HFFc6 (cell line): ENCODE results near the gene UBQLN2. TPM values are rescaled to one million over a fixed set of nuclear protein-coding genes. Genes with fewer than 3 reads are reported as not detected.
"Not testable (repeated sequence)": the region's sequence is repeated elsewhere in the genome, so short reads cannot be mapped to it uniquely, and the experiment has no call there.

Experiments used
- DNase-seq: peaks from one replicate; pipeline ENCODE4 v3.0.0-alpha.2; 2018
- H3K27ac Mint-ChIP-seq: 2 replicates; pipeline ENCODE4 v1.8.0; 2020; ENCODE audit warnings: mild to moderate bottlenecking, mixed read lengths
- H3K27me3 Mint-ChIP-seq: 2 replicates; pipeline ENCODE4 v1.8.0; 2021; ENCODE audit warnings: mild to moderate bottlenecking, moderate library complexity, mixed read lengths; ENCODE audit not compliant: insufficient read depth
- H3K36me3 Mint-ChIP-seq: 2 replicates; pipeline ENCODE4 v1.8.0; 2021; ENCODE audit warnings: low read depth, mixed read lengths
- H3K4me1 Mint-ChIP-seq: 2 replicates; pipeline ENCODE4 v1.8.0; 2020; ENCODE audit warnings: low read depth, mixed read lengths
- H3K4me3 Mint-ChIP-seq: 2 replicates; pipeline ENCODE4 v1.8.0; 2020; ENCODE audit warnings: mild to moderate bottlenecking, moderate library complexity, mixed read lengths
- H3K9me3 Mint-ChIP-seq: 2 replicates; pipeline ENCODE4 v1.8.0; 2020; ENCODE audit warnings: mild to moderate bottlenecking, mixed read lengths
- CTCF ChIP-seq: fragments of 200-600 bp; sonication (generic); IDR thresholded peaks from 2 replicates; pipeline ENCODE4 v1.5.0; 2021; ENCODE audit warnings: antibody characterized with exemption, mild to moderate bottlenecking
- total RNA-seq, 6 experiments: library from RNA; stranded (reverse); fragmentation: NEBNext Ultra II Directional; extraction: Animal tissue kit (Norgen Biotek cat#: 25700); gene quantifications; 2 replicates in 1 of 6; 3 replicates in 5 of 6; pipeline ENCODE4 v1.2.3, GENCODE V29; 2021

Gene UBQLN2
- total RNA-seq, 6 experiments from 2014 or later, result 33.3 to 47.4 (median 39.3) TPM

DNA sequence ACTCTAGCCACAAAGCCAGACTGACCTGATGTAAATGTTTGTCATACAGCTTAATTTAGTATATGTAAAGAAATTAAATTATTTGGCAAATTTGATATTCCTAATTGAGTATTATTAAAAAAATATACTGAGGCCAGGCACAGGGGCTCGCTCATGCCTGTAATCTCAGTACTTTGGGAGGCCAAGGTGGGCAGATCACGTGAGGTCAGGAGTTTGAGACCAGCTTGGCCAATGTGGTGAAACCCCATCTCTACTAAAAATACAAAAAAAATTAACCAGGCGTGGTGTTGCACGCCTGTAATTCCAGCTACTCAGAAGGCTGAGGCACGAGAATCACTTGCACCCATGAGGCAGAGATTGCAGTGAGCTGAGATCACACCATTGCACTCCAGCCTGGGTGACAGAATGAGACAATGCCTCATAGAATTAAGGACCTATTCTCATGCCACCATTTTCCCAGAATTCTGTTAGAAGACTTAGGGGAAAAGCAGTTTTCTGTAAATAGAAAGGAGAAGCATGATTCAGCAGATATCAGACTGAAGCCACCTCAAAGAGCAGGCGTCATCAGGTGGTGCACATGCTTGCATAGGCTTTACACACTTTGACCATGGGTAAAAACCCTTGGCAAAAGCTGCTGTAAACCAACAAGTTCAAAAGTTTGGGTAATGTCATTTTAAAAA lies 6.1 kb downstream of the UBQLN2 start:
- Mint-ChIP-seq H3K9me3 (no peaks in the 10 kb centered on the region), H3K27me3 (no peaks in the 10 kb centered on the region), H3K27ac (no peak overlapping the region), H3K36me3 (peaks cover 9% of the 10 kb centered on the region; the same call in 1 of the 2 replicates), H3K4me1 (peaks cover 32% of the 10 kb centered on the region), H3K4me3 (no peak overlapping the region)
- DNase-seq, result no peak
- TF ChIP-seq CTCF, result no peak

GRCh38 chrX:56572975-56573374 lies 9.5 kb downstream of the UBQLN2 start:
- DNase-seq, result no peak
- Mint-ChIP-seq H3K36me3 (no peaks in the 10 kb centered on the region), H3K27ac (no peak overlapping the region), H3K4me3 (no peak overlapping the region), H3K9me3 (no peaks in the 10 kb centered on the region), H3K27me3 (no peaks in the 10 kb centered on the region), H3K4me1 (peaks cover 15% of the 10 kb centered on the region)
- TF ChIP-seq CTCF, result no peak

DNA sequence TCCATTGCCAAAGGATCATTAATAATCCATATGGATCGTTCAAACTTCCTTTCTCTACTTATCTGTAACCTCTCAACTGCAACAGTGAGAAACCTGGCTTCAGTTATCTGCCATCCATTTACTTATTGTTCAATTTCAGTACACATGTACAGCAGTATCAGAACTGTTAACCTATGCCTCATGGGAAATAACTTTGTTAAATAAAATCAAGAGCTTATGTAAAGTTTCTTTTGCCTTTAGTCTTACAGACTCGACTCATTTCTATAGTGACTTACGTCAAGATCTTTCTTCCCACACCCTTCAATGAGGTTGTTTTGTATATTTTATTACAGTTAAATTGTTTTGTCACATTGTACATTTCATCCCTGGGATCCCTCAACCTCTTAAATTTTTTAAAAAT lies 11.4 kb downstream of the UBQLN2 start:
- no peaks in the 10 kb centered on the region for H3K9me3 Mint-ChIP-seq
- H3K27ac Mint-ChIP-seq, result no peak overlapping the region
- H3K36me3 Mint-ChIP-seq, result peaks cover 5% of the 10 kb centered on the region; the same call in 1 of the 2 replicates
- DNase-seq, result no peak
- H3K27me3 Mint-ChIP-seq, result no peaks in the 10 kb centered on the region
- H3K4me3 Mint-ChIP-seq, result no peak overlapping the region
- TF ChIP-seq CTCF, result no peak
- H3K4me1 Mint-ChIP-seq, result peaks cover 10% of the 10 kb centered on the region

DNA sequence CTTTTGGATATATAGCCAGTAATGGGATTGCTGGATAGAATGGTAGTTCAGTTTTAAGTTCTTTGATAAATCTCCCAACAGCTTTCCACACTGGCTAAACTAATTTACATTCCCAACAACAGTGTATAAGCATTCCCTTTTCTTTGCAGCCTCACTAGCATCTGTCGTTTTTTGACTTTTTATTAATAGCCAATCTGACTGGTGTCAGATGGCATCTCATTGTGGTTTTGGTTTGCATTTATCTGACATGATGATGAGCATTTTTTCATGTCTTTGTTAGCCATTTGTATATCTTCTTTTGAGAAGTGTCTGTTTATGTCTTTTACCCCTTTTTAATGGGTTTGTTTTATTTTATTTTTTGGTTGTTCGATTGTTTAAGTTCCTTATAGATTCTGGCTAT lies 13.3 kb downstream of the UBQLN2 start:
- TF ChIP-seq CTCF, result no peak
- H3K9me3 Mint-ChIP-seq, result no peaks in the 10 kb centered on the region
- H3K36me3 Mint-ChIP-seq, result peaks cover 15% of the 10 kb centered on the region; the same call in 1 of the 2 replicates
- no peaks in the 10 kb centered on the region for H3K27me3 Mint-ChIP-seq
- no peak overlapping the region for H3K27ac Mint-ChIP-seq
- H3K4me3 Mint-ChIP-seq, result no peak overlapping the region
- H3K4me1 Mint-ChIP-seq, result peaks cover 10% of the 10 kb centered on the region
- DNase-seq, result no peak

- H3K27me3 Mint-ChIP-seq, result no peaks in the 10 kb centered on the region
- H3K9me3 Mint-ChIP-seq, result no peaks in the 10 kb centered on the region; the same call in 1 of the 2 replicates
- H3K4me3 Mint-ChIP-seq, result no peak overlapping the region
- no peaks in the 10 kb centered on the region for H3K4me1 Mint-ChIP-seq
- DNase-seq, result no peak
- no peak for TF ChIP-seq CTCF
- no peaks in the 10 kb centered on the region for H3K36me3 Mint-ChIP-seq
- H3K27ac Mint-ChIP-seq, result no peak overlapping the region
Observed at GRCh38 chrX:56588397-56589188, 25.2 kb downstream of the UBQLN2 start.

- H3K27ac Mint-ChIP-seq, H3K4me1 Mint-ChIP-seq, H3K9me3 Mint-ChIP-seq, DNase-seq, H3K27me3 Mint-ChIP-seq, H3K4me3 Mint-ChIP-seq, H3K36me3 Mint-ChIP-seq: not testable (repeated sequence)
Observed at GRCh38 chrX:56591830-56592229, 28.4 kb downstream of the UBQLN2 start.
